Central memory CD4-positive, alpha-beta T cell (primary cell): ENCODE data around the gene SIK3.

ENCODE experiments used
- DNase-seq: peaks from one replicate; pipeline ENCODE4 v3.0.0; 2022

SIK3 gene

GRCh38 chr11:116962108-116962507, 136.1 kb downstream of the SIK3 start:
- no peak for DNase-seq

GRCh38 chr11:116960930-116961329, 137.3 kb downstream of the SIK3 start:
- DNase-seq: no peak

GRCh38 chr11:116958246-116958645, 140.0 kb downstream of the SIK3 start:
- no peak for DNase-seq

- DNase-seq: no peak
These were observed 142.3 kb downstream of the SIK3 start for GRCh38 chr11:116955949-116956348.

- DNase-seq: peak; percentile 6
These were observed 142.7 kb downstream of the SIK3 start for GRCh38 chr11:116955548-116955947.

GRCh38 chr11:116953530-116954285, 144.5 kb downstream of the SIK3 start:
- no peak for DNase-seq

GRCh38 chr11:116951762-116952161, 146.5 kb downstream of the SIK3 start:
- DNase-seq: no peak

GRCh38 chr11:116950210-116950609, 148.0 kb downstream of the SIK3 start:
- DNase-seq: no peak

- DNase-seq: no peak
These were observed 149.8 kb downstream of the SIK3 start for GRCh38 chr11:116948391-116948790.

- DNase-seq: no peak
These were observed 151.8 kb downstream of the SIK3 start for GRCh38 chr11:116946414-116946813.

GRCh38 chr11:116939499-116939898, 158.7 kb downstream of the SIK3 start:
- no peak for DNase-seq

GRCh38 chr11:116938471-116939070, 159.7 kb downstream of the SIK3 start:
- no peak for DNase-seq

GRCh38 chr11:116936754-116937446, 161.3 kb downstream of the SIK3 start:
- DNase-seq: no peak

- DNase-seq: no peak
These were observed 162.7 kb downstream of the SIK3 start for GRCh38 chr11:116935514-116935913.

- DNase-seq: no peak
These were observed 163.1 kb downstream of the SIK3 start for GRCh38 chr11:116935089-116935488.

GRCh38 chr11:116933961-116934360, 164.3 kb downstream of the SIK3 start:
- DNase-seq: no peak

- DNase-seq: no peak
These were observed 166.0 kb downstream of the SIK3 start for GRCh38 chr11:116932181-116932580.

GRCh38 chr11:116931206-116931953, 166.8 kb downstream of the SIK3 start:
- peak; percentile 81 for DNase-seq

- no peak for DNase-seq
These were observed 167.6 kb downstream of the SIK3 start for GRCh38 chr11:116930586-116930985.

- DNase-seq: peak; percentile 39
These were observed 168.1 kb downstream of the SIK3 start for GRCh38 chr11:116930177-116930576.

GRCh38 chr11:116929414-116930090, 168.7 kb downstream of the SIK3 start:
- no peak for DNase-seq

GRCh38 chr11:116928845-116929244, 169.4 kb downstream of the SIK3 start:
- no peak for DNase-seq
